ENCODE measurements around the gene LGALS3BP.

LGALS3BP gene

GRCh38 chr17:78934681-78935418, 44.9 kb downstream of the LGALS3BP start:
- no peak for DNase-seq

- no peak for DNase-seq
These were observed 45.7 kb downstream of the LGALS3BP start for GRCh38 chr17:78933959-78934568.

DNA sequence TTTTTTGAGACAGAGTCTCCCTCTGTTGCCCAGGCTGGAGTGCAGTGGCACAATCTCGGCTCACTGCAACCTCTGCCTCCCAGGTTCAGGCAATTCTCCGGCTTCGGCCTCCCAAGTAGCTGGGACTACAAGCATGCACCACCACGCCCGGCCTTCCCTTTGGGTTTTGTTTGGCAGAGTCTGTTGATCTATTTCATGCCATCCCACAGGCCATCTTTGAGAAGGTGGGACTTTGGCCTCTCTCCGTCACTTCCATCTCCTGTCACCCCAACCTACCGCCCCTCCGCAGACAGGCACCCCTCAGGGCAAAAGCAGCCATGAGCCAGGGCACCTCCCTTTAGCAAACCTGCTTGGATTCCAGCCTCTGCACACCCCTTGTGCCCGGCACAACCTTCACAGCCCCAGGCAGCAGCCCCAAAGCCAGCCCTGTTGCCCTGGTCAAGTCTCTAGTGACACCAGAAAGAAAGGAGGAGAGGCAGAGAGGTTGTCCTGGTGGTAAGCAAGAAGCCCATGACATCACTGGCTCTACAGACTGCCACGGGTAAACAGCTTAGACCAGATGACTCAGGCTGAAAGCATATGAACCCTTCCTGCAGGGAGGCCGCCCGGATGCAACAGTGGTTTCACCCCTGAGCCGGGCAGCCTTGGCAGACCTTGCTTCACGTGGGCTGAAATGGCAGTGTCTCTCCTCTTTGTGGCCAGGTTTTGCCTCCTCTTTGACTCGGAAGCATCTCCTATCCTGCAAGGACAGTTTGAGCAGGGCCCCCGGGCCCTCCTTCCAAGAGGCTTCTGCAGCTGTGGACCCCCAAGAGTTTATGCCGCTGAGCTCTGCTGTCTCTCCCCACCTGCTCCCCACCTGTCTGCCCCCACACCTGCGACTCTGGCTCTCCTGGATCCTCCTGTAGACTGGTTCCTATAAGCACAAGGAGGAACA, 46.4 kb downstream of the LGALS3BP start:
- DNase-seq: peak; percentile 65

DNA sequence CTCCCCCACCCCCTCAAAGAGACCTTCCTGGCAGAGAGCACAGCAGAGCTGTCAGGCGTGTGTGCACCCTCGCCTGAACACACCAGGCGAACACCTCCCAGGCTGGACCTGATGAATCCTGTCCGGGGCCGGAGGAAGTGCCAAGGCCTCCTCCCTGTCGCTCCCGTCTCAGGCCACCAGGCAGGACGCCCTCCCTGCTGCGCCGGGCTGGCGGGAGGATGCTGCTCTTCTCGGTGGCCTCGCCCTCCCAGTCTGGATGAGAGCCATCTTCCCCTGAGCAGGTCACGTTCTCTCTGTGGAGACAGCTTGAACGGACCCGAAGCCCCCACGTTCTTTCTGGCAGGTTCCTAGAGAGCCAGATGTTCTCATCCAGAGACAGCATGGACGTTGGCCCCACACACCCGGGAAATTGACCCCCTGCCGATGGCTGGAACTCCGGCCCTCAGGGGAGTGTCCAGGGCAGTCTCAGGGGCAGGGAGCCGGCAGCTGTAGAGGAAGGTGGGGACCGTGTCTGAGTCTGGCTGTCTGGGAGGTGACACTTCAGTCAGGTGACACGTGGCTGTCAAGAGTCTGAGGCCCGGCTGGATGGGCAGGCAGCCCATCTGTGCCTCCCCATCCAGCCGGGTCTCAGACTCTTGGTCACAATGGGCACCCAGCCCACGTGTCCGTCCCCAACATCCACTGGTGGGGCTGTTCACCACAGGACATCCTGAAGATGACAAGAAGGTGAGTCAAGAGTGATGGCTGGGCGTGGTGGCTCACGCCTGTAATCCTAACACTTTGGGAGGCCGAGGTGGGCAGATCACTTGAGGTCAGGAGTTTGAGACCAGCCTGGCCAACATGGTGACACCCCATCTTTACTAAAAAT, 49.6 kb downstream of the LGALS3BP start:
- DNase-seq: no peak

DNA sequence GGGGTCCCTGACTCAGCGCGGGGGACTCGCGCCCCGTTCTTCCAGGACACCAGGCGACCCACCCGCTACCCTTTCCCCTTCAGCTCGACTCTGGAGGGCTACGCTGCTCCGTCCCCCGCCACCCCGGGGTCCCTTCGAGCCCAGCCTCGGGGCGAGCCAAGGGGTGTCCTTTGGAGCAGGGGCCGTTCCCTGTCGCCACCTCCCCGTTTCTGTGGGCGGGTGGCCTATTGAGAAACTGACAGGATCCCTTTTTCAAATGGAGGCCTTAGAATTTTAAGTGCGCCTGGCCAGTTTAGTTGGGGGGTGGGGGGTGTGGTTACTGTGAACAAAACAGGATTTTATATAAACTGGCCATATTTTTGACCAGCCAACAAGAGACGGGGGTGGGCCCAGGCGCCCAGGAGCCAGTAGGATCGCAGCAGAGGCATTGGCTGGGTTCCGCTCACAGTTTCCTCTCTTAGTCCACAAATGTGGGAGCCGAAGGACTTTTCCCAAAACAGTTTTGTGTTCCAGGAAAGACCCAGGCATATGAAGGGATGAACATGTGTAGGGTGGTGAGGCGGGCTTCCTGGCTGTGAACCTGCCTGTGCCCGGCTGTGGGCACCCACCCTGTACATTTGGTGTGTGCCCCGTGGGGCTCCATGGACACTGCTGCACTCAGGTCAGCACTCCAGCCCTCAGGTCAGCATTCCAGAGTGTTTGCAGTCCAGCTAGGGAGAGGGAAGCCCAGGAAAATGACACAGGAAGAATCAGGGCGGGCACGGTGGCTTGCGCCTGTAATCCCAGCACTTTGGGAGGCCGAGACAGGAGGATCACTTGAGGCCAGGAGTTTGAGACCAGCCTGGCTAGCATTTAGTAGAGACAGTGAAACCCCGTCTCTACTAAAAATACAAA, 53.8 kb downstream of the LGALS3BP start:
- no peak for DNase-seq

GRCh38 chr17:78925234-78925633, 54.5 kb downstream of the LGALS3BP start, which contains the start of gene TIMP2:
Gene TIMP2 (minus strand): TSS chr17:78925387. CDS start chr17:78925088, 299 bp downstream.
- peak; percentile 60 for DNase-seq

- no peak for DNase-seq
These were observed 55.1 kb downstream of the LGALS3BP start for GRCh38 chr17:78924481-78925151.

DNA sequence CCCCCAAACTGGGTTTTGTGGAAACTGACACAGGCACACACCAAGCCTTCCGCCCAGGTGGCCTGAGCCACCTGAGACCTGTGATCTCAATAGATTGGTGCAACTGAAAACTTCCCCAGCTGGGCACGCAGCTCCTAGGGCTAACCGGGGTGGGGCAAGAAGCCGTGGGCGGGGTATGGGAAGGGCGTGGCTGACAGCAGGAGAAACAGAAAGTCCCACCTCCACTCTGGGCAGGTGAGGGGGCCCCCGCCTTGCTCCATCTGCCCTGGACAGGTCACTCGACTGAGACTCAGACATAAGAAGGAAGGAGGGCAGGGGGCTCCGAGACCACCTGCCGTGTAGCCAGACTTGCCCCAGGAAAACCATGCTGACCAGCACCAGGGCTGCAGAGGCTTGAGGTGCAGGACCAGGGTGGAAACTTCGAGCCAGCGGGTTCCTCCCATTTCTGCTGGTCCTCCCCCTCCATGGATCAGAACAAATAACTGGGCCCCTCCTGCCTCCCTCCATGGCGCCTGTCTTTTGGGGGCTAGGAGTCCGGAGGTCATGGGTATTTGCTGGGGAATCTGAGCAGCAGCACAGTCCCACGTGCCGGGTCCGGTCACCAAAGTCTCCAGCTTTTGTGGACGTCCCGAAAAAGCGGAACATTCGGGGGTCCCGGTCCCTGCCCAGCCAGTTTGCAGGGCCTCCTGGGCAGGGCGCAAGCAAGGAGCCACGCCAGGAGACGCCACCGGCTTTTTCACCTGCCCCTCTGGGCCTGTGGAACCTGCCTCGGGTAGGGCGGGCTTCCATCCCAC, 55.9 kb downstream of the LGALS3BP start:
- peak; percentile 49 for DNase-seq

GRCh38 chr17:78922816-78923498, 56.8 kb downstream of the LGALS3BP start:
- no peak for DNase-seq

DNA sequence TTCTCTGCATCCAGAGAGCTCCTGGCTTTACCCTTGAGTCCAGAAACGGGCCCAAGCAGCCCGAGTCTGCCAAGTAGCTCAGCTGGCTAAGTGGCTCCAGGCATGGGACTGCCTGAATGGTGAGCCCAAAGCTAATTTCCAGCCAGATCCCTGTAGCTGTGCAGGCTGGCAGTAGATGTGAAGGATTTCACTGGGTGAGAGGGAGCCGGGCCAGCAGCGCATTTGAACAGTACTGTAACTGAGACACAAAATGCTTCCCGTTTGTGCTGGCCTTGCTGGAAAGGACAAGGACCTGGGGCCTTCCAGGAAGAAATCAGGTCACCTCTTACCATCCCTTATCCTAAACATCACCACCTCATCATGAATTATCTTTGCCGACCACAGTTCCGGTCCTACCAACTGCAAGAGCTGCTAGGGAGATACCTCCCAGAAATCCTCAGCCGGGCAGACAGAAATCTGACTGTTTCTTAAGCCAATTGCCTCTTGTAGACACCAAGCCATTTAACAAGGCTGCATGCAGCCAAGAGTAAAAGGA, 58.2 kb downstream of the LGALS3BP start:
- DNase-seq: no peak

Data from activated naive CD4-positive, alpha-beta T cell treated with Interleukin-2 at 50 U/mL for 16 hours (primary cell).